DMS79 treated with DMSO at 0.1 percent for 48 hours (cell line): ENCODE results near the gene CREM.

ENCODE experiments used
- DNase-seq: peaks from one replicate; lab custom pipeline; 2025; lab: John Stamatoyannopoulos, UW

CREM gene

DNA sequence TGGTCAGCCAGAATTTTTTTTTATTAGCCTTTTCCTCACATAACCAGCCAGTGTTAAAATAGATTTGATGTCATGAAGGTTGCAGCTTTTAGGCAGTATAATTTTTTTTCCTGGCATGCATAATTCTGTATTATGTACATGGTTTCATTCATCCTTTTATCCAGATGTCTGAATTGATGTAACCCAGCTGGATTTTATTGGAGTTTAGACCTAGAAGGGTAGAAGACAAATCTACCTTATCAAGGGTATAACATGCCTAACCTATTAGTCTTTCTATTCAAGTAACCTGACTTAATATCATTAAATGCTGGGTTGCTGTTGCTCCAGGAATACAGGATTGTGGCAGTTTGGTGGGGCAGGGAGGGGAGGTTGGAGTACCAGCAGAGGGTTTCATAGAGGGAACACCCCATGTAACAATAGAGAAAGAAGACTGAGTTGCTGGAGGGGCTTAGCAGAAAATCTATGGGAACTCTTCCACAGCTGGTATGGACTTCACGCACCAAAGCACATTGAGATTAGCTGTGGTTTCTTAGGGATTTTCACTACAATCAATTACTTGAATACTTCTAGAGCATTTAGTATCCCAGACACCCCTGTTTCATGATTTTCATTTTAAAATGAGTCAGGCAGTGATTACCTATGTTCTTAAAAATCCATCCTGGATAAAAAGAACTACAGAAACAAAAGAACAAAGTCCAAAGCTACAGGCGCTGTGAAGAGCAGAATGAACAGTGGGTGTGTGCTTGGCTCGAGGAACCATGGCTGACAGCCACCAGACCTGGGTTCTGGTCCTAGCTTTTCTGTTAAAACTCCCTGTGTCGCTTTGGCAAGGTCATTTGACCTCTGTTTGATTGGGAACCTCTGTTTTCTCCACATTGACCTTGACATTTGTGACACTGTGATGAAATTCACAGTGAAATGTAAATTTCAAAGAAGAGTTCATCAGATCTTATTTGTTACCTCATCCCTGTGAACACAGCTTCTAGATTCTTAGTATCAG is 93.5 kb downstream of the CREM start:
- no peak for DNase-seq

DNA sequence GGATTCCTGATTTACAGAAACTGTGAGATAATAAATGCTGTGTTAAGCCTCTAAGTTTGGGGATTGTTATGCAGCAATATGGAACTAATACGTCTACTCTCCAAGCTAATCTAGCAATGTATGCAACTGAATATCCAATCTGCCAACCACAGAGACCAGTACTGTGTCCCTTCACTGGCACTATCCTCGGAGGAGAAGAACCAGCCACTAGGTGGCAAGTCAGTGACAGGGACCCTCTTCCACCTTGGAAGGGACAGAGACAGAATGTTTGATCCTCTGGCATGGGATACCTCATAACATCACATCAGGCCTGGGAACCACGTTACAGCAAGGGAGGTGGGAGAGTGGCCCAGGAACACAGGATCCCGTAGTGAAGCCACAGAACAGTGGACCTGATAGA is 96.4 kb downstream of the CREM start:
- DNase-seq, result no peak

GRCh38 chr10:35224045-35224740 is 97.5 kb downstream of the CREM start:
- no peak for DNase-seq

- no peak for DNase-seq
Observed at GRCh38 chr10:35225204-35225603, 98.6 kb downstream of the CREM start.

DNA sequence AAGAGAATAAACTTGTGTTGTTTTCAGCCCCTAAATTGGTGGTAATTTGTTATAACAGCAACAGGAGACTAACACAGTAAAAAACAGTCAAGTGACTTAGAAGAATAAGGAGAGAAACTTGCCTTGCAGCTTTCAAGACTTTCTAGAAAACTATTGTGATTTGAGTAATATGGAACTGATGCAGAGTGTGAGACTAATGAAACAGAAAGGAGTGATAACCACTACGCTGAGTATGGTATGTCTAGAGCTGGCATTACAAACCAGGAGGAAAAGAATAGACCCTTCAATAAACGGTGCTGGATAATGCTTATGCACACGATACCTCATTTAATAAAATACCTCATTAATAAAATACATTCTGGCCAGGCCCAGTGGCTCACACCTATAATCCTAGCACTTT is 99.9 kb downstream of the CREM start:
- DNase-seq, result no peak

DNA sequence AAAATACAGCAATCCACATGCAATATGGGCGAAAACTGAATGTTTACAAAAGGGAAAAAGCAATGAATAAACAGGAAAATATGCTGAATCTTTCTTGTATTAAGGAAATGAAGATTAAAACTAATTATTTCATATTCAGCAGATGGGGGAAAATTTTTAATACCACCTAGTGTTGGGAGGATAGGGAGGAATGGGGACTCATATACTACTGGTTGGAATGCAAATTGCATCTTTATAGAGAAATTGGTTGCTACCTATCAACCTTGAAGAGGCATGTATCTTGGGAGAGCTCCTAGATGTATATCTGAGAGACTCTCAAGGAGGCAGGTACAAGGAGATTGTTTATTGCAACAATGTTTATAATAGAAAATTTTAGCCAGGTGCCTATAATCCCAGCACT is 101.4 kb downstream of the CREM start:
- no peak for DNase-seq

DNA sequence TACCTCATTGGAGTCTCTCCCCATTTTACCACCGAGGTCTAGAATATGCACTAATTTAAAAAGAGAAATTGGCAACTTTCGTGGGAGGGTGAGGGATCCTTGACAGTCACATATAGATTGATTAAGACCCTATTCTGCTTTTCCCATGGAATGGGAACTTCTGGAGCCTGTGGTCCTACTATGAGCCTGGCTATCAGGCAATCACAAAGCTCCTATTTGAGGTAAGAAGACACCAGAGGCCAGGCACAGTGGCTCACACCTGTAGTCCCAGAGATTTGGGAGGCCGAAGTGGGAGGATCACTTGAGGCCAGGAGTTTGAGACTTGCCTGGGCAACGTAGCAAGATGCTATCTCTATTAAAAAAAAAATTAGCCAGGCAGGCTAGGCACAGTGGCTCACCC is 105.0 kb downstream of the CREM start:
- no peak for DNase-seq

GRCh38 chr10:35232527-35232926 is 105.9 kb downstream of the CREM start:
- no peak for DNase-seq

- no peak for DNase-seq
Observed at GRCh38 chr10:35234073-35234472, 107.4 kb downstream of the CREM start.

- DNase-seq, result no peak
Observed at GRCh38 chr10:35236739-35237138, 110.1 kb downstream of the CREM start.

- DNase-seq, result no peak
Observed at GRCh38 chr10:35237766-35238512, 111.3 kb downstream of the CREM start.

DNA sequence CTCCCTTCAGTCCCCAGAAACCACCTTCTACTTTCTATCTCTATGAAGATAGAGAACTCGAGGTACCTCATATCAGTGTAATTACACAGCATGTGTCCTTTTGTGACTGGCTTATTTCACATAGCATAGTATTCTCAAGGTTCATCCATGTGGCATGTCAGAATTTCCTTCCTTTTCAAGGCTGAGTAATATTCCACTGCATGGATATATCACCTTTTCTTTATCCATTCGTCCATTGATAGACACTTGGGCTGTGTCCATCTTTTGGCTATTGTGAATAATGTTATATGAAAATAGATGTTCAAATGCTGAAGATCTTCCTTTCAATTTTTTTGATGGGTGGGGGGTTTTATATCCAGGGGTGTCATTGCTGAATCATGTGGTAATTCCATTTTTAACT is 117.9 kb downstream of the CREM start:
- DNase-seq, result no peak

GRCh38 chr10:35246770-35247343 is 120.2 kb downstream of the CREM start:
- DNase-seq, result no peak

DNA sequence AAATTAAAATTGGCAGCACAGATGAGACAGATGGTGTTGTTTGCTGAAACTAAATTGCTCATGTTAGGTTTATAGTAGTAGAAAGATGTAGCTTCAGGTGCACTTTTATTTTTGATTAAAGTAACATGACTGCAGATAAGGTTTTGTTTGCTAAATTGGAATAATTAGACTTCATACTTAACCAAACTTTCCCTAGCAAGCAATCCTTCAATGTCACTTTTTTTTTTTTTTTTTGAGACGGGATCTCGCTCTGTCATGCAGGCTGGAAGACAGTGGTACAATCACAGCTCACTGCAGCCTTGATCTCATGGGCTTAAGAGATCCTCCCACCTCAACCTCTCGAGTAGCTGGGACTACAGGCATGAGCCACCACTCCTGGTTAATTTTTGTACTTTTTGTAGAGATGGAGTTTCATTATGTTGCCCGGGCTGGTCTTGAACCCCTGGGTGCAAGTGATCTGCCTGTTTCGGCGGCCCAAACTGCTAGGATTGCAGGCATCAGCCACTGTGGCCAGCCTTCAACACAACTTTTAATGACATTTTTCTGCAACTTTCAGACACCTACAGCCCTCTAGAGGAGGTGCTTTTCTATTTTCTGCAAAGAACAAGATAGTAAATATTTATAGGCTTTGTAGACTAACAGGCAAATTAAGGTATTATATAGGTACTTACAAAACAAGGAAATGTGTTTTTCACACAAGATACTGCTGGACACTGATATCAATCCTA is 124.9 kb downstream of the CREM start:
- DNase-seq, result no peak

GRCh38 chr10:35257057-35257983 is 130.7 kb downstream of the CREM start:
- DNase-seq, result no peak

DNA sequence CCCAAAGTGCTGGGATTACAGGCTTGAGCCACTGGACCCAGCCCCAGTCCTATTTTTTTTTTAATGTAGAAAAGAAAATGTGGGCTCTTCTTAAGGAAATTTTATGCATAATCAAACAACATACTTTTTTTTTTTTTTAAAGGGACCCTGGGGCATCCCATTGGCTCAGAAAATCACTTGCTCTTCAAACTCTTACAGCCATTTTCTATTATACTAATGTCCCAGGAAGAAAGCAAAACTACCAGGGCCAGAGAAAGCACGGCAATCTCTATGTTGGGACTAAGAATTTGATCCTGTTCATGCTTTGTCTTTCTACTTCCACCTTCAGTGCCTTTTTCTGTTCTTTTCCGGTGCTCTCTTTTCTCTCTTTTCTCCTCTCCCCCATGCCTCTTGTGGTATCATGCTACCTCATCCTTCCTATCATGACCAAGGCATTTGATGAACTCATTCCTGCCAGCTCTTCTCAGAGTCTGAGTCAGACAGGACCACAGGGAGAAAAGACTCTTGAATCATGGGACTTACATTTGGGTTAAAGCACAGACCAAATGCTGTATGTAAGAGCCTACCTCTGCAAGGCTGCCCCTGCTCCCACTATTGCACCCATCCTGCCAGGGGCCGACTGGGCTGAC is 133.2 kb downstream of the CREM start:
- no peak for DNase-seq

DNA sequence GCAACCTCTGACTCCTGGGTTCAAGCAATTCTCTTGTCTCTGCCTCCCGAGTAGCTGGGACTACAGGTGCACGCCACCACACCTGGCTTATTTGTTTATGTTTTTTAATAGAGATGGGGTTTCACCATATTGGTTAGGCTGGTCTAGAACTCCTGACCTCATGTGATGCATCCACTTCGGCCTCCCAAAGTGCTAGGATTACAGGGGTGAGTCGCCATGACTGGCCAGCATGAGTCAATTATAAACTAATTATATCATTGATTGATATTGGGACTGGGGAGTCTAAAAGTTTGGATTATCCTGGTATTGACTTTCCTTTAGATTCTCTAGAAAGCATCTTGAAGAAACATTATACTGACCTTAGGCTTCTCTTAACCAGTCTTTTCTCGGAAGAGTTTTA is 135.8 kb downstream of the CREM start:
- DNase-seq, result no peak
